Measurements from ENCODE around the gene C13orf46. TPM values are rescaled to one million over a fixed set of nuclear protein-coding genes. Genes with fewer than 3 reads are reported as not detected.

Gene C13orf46
- total and polyA plus RNA-seq, 10 of the 15 experiments (the other 5 are each of a cell fraction or from before 2014, with no cell fraction given) = 0.01 to 0.18 (median 0.09) TPM; not detected in 6

- TF ChIP-seq ZBTB40 (IDR thresholded peaks at IDR 0.05; ENCODE audit: borderline replicate concordance) (no peak), LARP7 (IDR thresholded peaks at IDR 0.05) (no peak), ATF3 (IDR thresholded peaks at IDR 0.05; ENCODE audit: borderline replicate concordance, extremely low read depth, low read depth, low read length) (no peak)
Observed at GRCh38 chr13:113923376-113924063, 50.4 kb downstream of the C13orf46 start (continued).

- ChIA-PET CTCF (no interaction called here), POLR2A (no interaction called here), RAD21 (ENCODE audit: unreplicated experiment) (no interaction called here), SMC1A (ENCODE audit: uncharacterized antibody, unreplicated experiment) (no interaction called here)
- Histone ChIP-seq H2AFZ (ENCODE audit: control insufficient read depth, low read depth, low read length) (no peak overlapping the region), H3K79me2 (ENCODE audit: control insufficient read depth, insufficient read depth, low read length) (no peaks in the 10 kb centered on the region), H3K36me3 (ENCODE audit: control insufficient read depth in 2 of 2, insufficient read depth in 2 of 2, low read length in 1 of 2) (no peaks in the 10 kb centered on the region), H3K4me1 (ENCODE audit: control insufficient read depth, insufficient read depth, low read length) (no peaks in the 10 kb centered on the region), H3K4me3 (no peak overlapping the region), H3K27ac (ENCODE audit: control insufficient read depth, insufficient read depth) (no peak overlapping the region), H4K20me1 (ENCODE audit: control insufficient read depth, insufficient read depth) (no peaks in the 10 kb centered on the region), H3K4me2 (ENCODE audit: control insufficient read depth, insufficient read depth) (no peak overlapping the region), H3K9me3 (replicated peaks; ENCODE audit: control insufficient read depth, insufficient read depth, low read length) (peaks cover 4% of the 10 kb centered on the region; the same call in 2 of the 3 replicates), H3K27me3 (replicated peaks in 1 of 2; ENCODE audit: control insufficient read depth in 2 of 2, insufficient read depth in 2 of 2, low read length in 1 of 2) (no peaks in the 10 kb centered on the region; a peak in 1 of 4 replicates), H3K9ac (ENCODE audit: control insufficient read depth, insufficient read depth, low read length) (no peak overlapping the region)
- intact Hi-C loops (cut with micrococcal nuclease; ENCODE audit: unreplicated experiment) (no loop called here), in situ Hi-C loops (cut with MboI) (no loop called here)
- ATAC-seq (no peak), FAIRE-seq (no peak), DNase-seq (ENCODE audit: low read depth, low spot score) (no peak)
- no TSS peak for BruUV-seq (replicated peaks)
- 42% methylated on average over 15 of the region's 15 CpGs for WGBS (ENCODE audit: insufficient coverage, insufficient replicate concordance, low lambda C conversion rate, missing lambda C conversion rate)
- TF ChIP-seq JUNB (IDR thresholded peaks at IDR 0.05) (no peak), TBL1XR1 (IDR thresholded peaks at IDR 0.05; ENCODE audit: low read depth, low read length) (no peak), ATF7 (IDR thresholded peaks at IDR 0.05; ENCODE audit: low read depth) (no peak), IKZF2 (IDR thresholded peaks at IDR 0.05) (no peak), PAX5 (IDR thresholded peaks at IDR 0.05; ENCODE audit: borderline replicate concordance, low read depth, low read length) (no peak), BHLHE40 (IDR thresholded peaks at IDR 0.05; ENCODE audit: borderline replicate concordance in 1 of 2, low read depth in 2 of 2, low read length in 1 of 2) (no peak), TARDBP (IDR thresholded peaks at IDR 0.05; ENCODE audit: borderline replicate concordance) (no peak), E2F4 (IDR thresholded peaks at IDR 0.05; ENCODE audit: low read depth, low read length) (no peak), RELA (IDR thresholded peaks at IDR 0.05; ENCODE audit: borderline replicate concordance, partially characterized antibody) (no peak), ZNF207 (IDR thresholded peaks at IDR 0.05; ENCODE audit: borderline replicate concordance) (no peak), MEF2A (IDR thresholded peaks at IDR 0.05; ENCODE audit: insufficient read depth, low read depth, low read length) (no peak), NBN (IDR thresholded peaks at IDR 0.05) (no peak), DPF2 (IDR thresholded peaks at IDR 0.05) (no peak), SPI1 (IDR thresholded peaks at IDR 0.05; ENCODE audit: borderline replicate concordance, insufficient read depth, low read depth, low read length) (no peak)
Observed at GRCh38 chr13:113922412-113923118, 51.3 kb downstream of the C13orf46 start.
